Mesodermal cell (in vitro differentiated cells): ENCODE results near the gene EPHA7.

Experiments
- H3K27ac ChIP-seq: 2 replicates; pipeline ENCODE4 v1.7.0; 2013; ENCODE audit warnings: mild to moderate bottlenecking, low read depth, low read length, moderate library complexity; ENCODE audit not compliant: severe bottlenecking
- H3K36me3 ChIP-seq: 2 replicates; pipeline ENCODE4 v1.7.1; 2013; ENCODE audit warnings: mild to moderate bottlenecking, low read length, moderate library complexity; ENCODE audit not compliant: control insufficient read depth, insufficient read depth
- H3K4me1 ChIP-seq: one replicate; pipeline ENCODE4 v1.7.1; 2013; ENCODE audit warnings: mild to moderate bottlenecking, low read length; ENCODE audit not compliant: insufficient read depth, control insufficient read depth, poor library complexity, severe bottlenecking
- H3K4me3 ChIP-seq: 2 replicates; pipeline ENCODE4 v1.7.0; 2013; ENCODE audit warnings: low read length, control low read depth, mild to moderate bottlenecking; ENCODE audit not compliant: insufficient read depth, poor library complexity, severe bottlenecking; ENCODE audit errors: extremely low read depth
- H3K9me3 ChIP-seq: 2 replicates; pipeline ENCODE4 v1.7.1; 2013; ENCODE audit warnings: mild to moderate bottlenecking, low read length, moderate library complexity; ENCODE audit not compliant: control insufficient read depth
- WGBS, 2 experiments: methylation state at CpG; one replicate each; pipeline ENCODE4 v1.1.5; 2013; ENCODE audit warnings: missing lambda C conversion rate in 2 of 2; ENCODE audit not compliant: insufficient coverage in 2 of 2; 5-methylcytosine and 5-hydroxymethylcytosine counted together

EPHA7 gene

DNA sequence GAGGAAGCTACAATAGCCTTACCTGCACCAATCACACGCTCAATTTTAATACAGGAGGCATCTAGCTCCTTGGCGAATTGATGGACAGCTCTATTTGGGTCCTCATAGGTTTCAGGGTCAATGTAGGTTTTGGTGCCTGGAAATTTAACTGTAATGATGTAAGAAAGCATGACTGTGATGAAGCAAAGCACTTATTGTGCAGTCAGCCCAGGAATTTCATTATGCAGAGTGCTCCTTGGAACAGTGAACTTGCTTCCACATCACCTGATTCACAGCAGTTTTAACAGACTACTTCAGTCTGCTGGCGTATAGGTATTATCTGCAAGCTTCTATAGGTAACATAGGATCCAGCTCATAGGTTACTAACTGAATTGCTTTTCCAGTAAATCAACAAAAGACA, 160.0 kb downstream of the EPHA7 start:
- Histone ChIP-seq H3K4me1 (no peaks in the 10 kb centered on the region), H3K36me3 (peaks cover 11% of the 10 kb centered on the region), H3K4me3 (no peak overlapping the region), H3K9me3 (no peaks in the 10 kb centered on the region), H3K27ac (no peak overlapping the region)
- WGBS, 2 experiments = 100% methylated on average over 1 of the region's 3 CpGs; no CpG with 5 or more reads in 1 of the 2 experiments

DNA sequence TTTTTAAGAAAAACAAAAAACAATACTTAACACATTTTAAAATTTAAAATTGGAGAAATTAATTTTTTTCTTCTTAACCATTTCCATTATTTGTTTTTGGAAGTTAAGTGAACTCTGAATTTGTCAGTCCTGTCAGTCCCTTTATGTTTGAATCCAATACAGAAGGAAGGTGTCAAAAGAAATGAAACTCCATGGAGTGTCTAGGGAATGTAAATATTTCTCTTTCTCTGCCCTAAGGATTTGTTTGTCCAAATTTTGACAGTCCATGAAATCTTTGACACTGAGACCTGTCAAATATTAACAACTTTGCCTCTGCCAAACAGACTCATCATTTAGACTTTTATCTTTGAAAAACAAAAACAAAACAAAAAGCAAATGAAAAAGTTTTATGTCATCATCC, 166.4 kb downstream of the EPHA7 start:
- Histone ChIP-seq H3K27ac (no peak overlapping the region), H3K4me1 (no peaks in the 10 kb centered on the region), H3K9me3 (no peaks in the 10 kb centered on the region)

DNA sequence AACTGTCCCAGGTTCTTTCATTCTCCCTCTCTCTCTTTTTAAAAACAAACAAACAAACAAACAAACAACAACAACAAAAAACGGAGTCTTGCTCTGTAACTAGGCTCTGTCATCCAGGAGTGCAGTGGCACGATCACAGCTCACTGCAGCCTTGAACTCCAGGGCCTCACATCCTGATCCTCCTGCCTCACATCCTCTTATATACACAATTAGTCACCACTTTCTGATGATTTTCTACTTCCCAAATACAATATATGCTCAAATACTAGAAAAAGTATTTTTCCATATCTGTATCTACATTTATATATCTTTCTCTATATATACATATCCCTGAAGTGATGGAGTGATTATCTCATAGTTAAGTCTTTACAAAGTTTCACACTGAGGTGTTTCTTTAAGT, 170.7 kb downstream of the EPHA7 start:
- H3K4me3 ChIP-seq = no peak overlapping the region
- no peaks in the 10 kb centered on the region for H3K4me1 ChIP-seq
- H3K27ac ChIP-seq = no peak overlapping the region
- no peaks in the 10 kb centered on the region for H3K36me3 ChIP-seq
- WGBS, 2 experiments = 60 to 83% methylated on average over 1 to 2 of the region's 2 CpGs
- no peaks in the 10 kb centered on the region for H3K9me3 ChIP-seq

More for the DNA sequence above, 166.4 kb downstream of the EPHA7 start:
- H3K4me3 ChIP-seq = no peak overlapping the region
- peaks cover 11% of the 10 kb centered on the region for H3K36me3 ChIP-seq

DNA sequence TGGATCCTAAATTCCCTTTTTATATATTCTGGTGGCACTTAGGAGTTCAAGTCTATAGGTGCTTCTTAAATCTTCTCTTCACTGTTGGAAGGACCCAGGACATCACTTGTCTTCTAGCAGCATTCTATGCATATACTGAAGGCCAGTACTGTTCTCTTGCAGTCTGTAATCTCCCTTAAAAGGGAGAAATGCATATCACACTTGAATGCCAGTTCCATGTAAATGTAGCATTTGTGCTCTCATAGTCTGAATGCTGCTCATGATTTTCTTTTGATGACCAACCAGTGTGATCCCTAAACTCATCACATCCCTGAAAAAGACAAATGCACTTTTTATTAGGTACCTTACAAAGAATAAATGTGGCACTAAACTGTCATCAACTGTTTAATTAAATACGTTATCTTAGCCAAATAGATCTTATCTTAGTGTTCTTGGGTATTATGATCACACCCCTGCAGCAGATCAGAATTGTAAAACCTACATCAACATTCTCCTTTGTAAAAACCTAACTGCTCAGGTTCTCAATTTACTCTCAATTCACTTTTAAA, 176.1 kb downstream of the EPHA7 start:
- no peak overlapping the region for H3K4me3 ChIP-seq
- no peaks in the 10 kb centered on the region for H3K4me1 ChIP-seq
- WGBS, 2 experiments = no CpG with 5 or more reads among the region's 1 CpG
- no peak overlapping the region for H3K27ac ChIP-seq
- H3K36me3 ChIP-seq = no peaks in the 10 kb centered on the region
- no peaks in the 10 kb centered on the region for H3K9me3 ChIP-seq

DNA sequence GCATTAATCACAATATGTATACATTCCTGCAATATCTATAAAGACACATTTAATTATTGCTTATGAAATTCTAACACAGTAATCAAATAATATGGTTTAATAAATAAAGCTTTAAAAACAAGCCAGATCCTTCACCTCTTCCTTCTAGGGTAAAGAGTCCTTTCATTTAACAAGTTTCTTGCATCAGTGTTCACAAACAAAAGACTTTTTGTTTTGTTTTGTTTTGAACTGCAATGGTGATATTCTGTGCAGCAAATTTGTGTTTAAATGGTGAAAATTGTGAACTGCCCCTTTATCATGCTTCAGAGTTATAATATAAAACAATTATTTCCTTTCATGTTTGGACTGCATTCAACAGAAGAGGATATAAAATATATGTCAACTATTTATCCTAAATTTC, 177.3 kb downstream of the EPHA7 start:
- Histone ChIP-seq H3K27ac (no peak overlapping the region), H3K36me3 (no peaks in the 10 kb centered on the region), H3K4me3 (no peak overlapping the region), H3K4me1 (no peaks in the 10 kb centered on the region), H3K9me3 (no peaks in the 10 kb centered on the region)

DNA sequence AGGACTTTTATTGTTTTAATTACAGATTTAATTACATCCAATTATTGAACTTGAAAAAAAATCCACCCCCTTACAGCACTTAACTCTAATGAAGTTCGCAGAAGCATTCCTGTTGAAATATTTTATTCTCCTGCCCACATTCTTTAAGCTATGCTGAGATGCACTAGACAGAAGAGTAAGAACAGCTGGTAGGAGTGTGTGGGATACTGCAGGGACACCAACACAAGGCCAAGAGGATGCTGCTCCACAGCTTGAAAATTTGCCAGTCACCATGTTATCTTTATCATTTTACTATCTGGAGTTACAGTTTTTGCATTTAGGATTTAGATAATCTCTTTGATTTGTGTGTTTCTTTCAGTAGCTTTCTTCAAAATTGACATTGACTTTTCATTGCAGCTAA, 180.7 kb downstream of the EPHA7 start:
- H3K9me3 ChIP-seq = no peaks in the 10 kb centered on the region
- no peak overlapping the region for H3K27ac ChIP-seq
- WGBS, 2 experiments = no CpG with 5 or more reads among the region's 1 CpG
- H3K4me1 ChIP-seq = no peaks in the 10 kb centered on the region
- H3K36me3 ChIP-seq = no peaks in the 10 kb centered on the region
- no peak overlapping the region for H3K4me3 ChIP-seq

DNA sequence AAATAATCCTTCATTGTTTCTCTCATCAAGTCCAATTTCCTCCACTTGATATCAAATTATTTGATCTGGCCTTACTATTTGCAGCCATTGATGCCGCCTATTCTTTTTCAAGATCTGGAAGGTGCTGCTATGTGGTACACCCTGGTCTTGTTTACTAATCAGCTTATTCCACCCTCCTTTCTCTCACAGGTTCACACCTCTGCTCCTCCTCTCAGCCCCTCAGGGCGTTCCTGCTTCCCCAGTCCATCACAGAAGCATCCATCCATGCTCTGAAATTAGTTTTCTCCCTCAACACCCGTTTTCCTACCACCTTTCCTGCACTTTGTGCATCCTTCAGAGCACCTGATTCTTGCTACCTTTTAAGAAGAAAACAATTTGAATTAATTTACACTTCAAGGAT, 183.6 kb downstream of the EPHA7 start:
- Histone ChIP-seq H3K27ac (no peak overlapping the region), H3K4me3 (no peak overlapping the region), H3K4me1 (no peaks in the 10 kb centered on the region), H3K9me3 (no peaks in the 10 kb centered on the region), H3K36me3 (no peaks in the 10 kb centered on the region)
- WGBS, 2 experiments = 68 to 70% methylated on average over 2 to 3 of the region's 3 CpGs

DNA sequence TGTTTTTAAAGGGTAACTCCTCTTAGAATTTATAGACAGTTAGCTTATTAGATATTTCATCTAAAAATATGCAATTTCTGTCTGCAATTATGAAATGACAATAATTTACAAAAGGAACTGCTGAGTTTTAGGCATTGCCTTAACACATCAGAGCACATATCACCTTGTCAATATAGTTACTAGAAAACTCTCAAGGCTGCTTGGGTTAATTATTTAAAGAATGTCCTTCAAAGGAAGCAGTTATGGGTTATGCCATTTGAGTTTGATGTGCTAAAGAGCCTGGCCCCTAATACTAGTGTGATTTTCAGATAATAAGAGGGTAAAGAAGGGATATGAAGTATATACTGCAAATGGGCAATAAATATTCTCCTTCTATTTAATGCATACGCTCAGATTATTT, 192.5 kb downstream of the EPHA7 start:
- WGBS, 2 experiments = no CpG with 5 or more reads among the region's 1 CpG
- no peaks in the 10 kb centered on the region for H3K4me1 ChIP-seq
- no peaks in the 10 kb centered on the region for H3K36me3 ChIP-seq
- H3K27ac ChIP-seq = no peak overlapping the region
- H3K4me3 ChIP-seq = no peak overlapping the region
- H3K9me3 ChIP-seq = no peaks in the 10 kb centered on the region

DNA sequence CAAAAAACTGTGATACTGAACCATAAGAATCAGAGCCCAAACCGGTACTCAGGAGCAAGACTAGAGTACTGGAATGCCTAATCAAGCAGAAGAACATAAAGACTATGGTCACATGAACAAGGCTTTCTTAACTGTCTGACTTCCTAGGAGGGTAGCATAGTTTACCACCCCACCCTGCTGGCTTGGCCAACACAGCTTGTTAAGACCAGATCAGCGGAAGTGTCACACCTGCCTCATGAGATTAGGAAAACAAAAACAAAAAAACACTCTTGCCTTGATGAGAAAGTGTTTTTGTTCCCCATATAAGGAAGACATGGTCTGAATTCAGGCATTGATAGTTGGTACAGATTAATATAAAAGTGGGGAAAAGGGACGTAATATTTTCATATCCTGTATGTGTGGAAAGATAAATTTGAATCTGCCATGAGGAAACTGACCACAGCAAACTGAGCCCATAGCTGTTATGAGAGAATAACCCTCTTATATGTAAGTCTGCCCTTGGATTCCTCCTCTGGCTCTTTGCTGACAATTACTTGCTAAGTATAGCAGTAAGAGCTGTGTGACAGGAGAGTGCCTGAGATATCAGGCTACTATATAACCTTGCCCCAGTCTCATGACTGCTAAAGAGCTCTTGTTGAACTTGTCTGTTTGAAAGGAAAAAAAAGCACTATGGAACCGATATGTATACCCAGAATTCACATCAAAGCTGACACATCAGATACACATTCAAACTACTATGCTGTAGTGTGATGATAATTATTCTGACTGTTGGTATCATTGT, 197.1 kb downstream of the EPHA7 start:
- WGBS, 2 experiments = 80 to 92% methylated on average over 2 of the region's 4 CpGs
- no peaks in the 10 kb centered on the region for H3K36me3 ChIP-seq
- H3K27ac ChIP-seq = no peak overlapping the region
- H3K9me3 ChIP-seq = no peaks in the 10 kb centered on the region
- no peaks in the 10 kb centered on the region for H3K4me1 ChIP-seq
- no peak overlapping the region for H3K4me3 ChIP-seq

DNA sequence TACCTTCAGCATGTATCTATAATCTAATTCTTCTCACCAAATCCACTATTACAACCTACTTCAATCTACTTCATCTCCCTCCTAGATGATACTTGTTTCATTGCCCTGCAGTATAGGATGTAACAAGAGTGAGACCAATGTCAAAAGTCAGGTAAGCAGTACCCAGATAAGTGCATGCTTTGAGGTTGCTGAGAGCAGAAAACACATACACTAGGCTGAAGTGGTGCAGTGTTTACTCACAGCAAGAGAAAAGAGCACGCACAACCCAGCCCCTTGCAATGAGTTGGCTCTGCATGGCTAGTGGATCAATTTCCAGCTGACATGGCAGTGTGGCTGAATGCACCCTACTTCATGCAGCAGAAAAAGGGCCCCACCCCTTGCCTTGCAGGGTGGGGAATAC, 199.9 kb downstream of the EPHA7 start:
- WGBS, 2 experiments = 89 to 100% methylated on average over 1 of the region's 1 CpG
- no peaks in the 10 kb centered on the region for H3K4me1 ChIP-seq
- H3K36me3 ChIP-seq = no peaks in the 10 kb centered on the region
- H3K27ac ChIP-seq = no peak overlapping the region
- H3K9me3 ChIP-seq = peaks cover 4% of the 10 kb centered on the region
- H3K4me3 ChIP-seq = no peak overlapping the region

DNA sequence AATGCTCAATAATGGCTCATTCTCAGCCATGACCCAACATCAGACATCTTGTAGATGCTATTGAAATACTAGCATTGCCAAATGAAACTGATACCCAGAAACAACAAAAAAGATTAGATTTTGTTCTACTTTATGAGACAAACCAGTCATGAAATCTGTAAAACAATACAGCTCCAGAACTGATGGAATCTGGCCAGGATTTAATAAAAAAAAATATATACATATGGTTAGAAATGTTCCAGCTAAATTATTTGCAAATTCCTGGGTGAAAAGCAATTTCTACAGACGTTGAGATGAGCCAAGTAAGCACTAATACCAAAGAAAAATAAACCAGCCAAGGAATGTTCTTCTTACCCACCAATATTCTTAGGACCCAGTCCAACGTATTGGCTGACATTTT, 201.3 kb downstream of the EPHA7 start:
- Histone ChIP-seq H3K27ac (no peak overlapping the region), H3K36me3 (no peaks in the 10 kb centered on the region), H3K4me3 (no peak overlapping the region), H3K9me3 (peaks cover 4% of the 10 kb centered on the region), H3K4me1 (no peaks in the 10 kb centered on the region)
- WGBS, 2 experiments = no CpG with 5 or more reads among the region's 2 CpGs
